GM21367 (cell line): ENCODE measurements around the gene NFIC.

Source experiments
- ATAC-seq: cut with Tn5 transposase; IDR thresholded peaks from one replicate; pipeline ENCODE4 v1.9.1; 2021; ENCODE audit not compliant: unreplicated experiment

The NFIC gene

GRCh38 chr19:3481241-3482090 lies 115.1 kb downstream of the NFIC start:
- no peak for ATAC-seq

- no peak for ATAC-seq
Observed at GRCh38 chr19:3482507-3483225, 116.3 kb downstream of the NFIC start.

- ATAC-seq = no peak
Observed at GRCh38 chr19:3483226-3483628, 116.8 kb downstream of the NFIC start, which contains the start of gene SMIM44. SMIM44 (minus strand) TSS chr19:3483441; CDS start chr19:3483403, 38 bp downstream.

- ATAC-seq = no peak
Observed at GRCh38 chr19:3491396-3492119, 125.2 kb downstream of the NFIC start.

GRCh38 chr19:3492131-3492839 lies 125.9 kb downstream of the NFIC start:
- ATAC-seq = no peak

- ATAC-seq = no peak
Observed at GRCh38 chr19:3492919-3493318, 126.5 kb downstream of the NFIC start.

GRCh38 chr19:3493651-3494050 lies 127.3 kb downstream of the NFIC start:
- no peak for ATAC-seq

GRCh38 chr19:3494051-3494450 lies 127.7 kb downstream of the NFIC start:
- no peak for ATAC-seq

GRCh38 chr19:3494559-3494958 lies 128.2 kb downstream of the NFIC start:
- no peak for ATAC-seq

GRCh38 chr19:3496392-3497273 lies 130.2 kb downstream of the NFIC start:
- ATAC-seq = no peak

GRCh38 chr19:3497757-3498520 lies 131.6 kb downstream of the NFIC start:
- ATAC-seq = no peak

- no peak for ATAC-seq
Observed at GRCh38 chr19:3499738-3500428, 133.5 kb downstream of the NFIC start.

- ATAC-seq = peak; percentile 63
Observed at GRCh38 chr19:3500429-3501101, 134.2 kb downstream of the NFIC start, which contains the start of gene DOHH. DOHH (minus strand) TSS chr19:3500674; CDS start chr19:3496814, 3,860 bp downstream.

GRCh38 chr19:3501780-3502179 lies 135.4 kb downstream of the NFIC start:
- no peak for ATAC-seq

GRCh38 chr19:3503036-3503572 lies 136.7 kb downstream of the NFIC start:
- ATAC-seq = no peak

- no peak for ATAC-seq
Observed at GRCh38 chr19:3504735-3505134, 138.4 kb downstream of the NFIC start.

GRCh38 chr19:3505598-3506383 lies 139.4 kb downstream of the NFIC start, which contains the start of gene FZR1:
FZR1 (plus strand) TSS chr19:3506311; CDS start chr19:3522990, 16,679 bp downstream.
- peak; percentile 77 for ATAC-seq
